Urothelium cell line (cell line): ENCODE measurements around the gene NCF4.

ENCODE experiments used
- DNase-seq: peaks from one replicate; pipeline ENCODE4 v3.0.0; 2011; ENCODE audit warnings: low spot score, mixed read lengths
- FAIRE-seq: peaks from 2 replicates; lab custom pipeline; 2011; peaks lifted over from hg19 to GRCh38; lab: Jason Lieb, UNC

NCF4 gene

GRCh38 chr22:36892292-36892691 is 31.5 kb downstream of the NCF4 start:
- FAIRE-seq (no peak), DNase-seq (no peak)

GRCh38 chr22:36893262-36893661 is 32.5 kb downstream of the NCF4 start:
- FAIRE-seq (no peak), DNase-seq (no peak)

GRCh38 chr22:36894266-36894665 is 33.5 kb downstream of the NCF4 start:
- no peak for DNase-seq
- FAIRE-seq: no peak

DNA sequence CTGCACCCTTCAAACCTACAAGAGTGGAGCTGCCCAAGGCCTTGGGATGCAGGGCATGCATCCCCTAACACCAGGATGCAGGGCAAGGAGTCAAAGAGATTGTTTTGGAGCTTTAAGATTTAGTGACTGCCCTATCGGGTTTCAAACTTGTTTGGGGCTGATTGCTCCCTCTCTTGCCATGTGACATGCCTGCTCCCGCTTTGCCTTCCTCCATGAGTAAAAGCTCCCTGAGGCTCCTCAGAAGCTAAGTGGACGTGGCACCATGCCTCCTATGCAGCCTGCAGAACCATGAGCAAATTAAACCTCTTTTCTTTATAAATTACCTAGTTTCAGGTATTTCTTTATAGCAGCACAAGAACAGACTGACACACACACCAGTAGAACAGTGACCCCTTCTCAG is 36.8 kb downstream of the NCF4 start:
- FAIRE-seq (no peak), DNase-seq (no peak)

DNA sequence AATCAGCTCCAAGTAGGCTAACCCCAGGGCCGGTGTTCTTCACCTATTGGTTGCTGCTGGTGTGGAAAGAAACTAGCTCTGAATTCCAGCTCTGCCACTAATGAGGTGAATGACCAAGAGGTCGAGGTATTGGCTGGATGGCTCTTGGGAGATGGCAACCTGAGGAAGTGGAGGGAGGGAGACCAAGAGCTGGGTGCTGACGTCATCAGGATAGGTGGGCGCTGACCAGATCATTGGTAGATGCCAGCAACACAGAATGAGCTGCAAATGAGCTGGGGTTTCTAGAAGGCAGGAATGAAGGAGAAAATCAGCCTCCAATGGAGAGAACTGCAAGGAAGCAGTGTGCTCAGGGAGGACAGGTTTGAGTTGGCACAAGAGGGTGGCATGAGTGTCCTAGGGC is 37.9 kb downstream of the NCF4 start:
- FAIRE-seq: no peak
- no peak for DNase-seq

- FAIRE-seq: no peak
- no peak for DNase-seq
These were observed 38.7 kb downstream of the NCF4 start for GRCh38 chr22:36899498-36899897.

DNA sequence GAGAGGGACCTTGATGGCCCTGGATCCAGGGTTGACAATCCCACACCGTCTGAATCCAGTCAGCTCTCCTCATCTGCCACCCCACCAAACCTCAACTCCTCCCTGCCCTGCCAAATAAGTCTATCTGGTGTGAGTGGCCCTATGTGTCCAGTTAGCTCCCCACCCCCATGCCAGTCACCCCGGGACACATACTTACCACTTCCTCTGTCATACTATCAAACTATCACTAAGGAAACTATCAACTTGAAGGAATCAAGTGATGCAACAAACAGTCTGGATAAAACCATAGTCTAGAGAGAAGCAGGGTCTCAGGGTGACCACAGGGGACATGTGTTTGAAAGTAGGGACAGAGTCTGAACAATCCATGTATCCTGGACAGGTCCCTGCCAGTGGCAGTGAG is 39.4 kb downstream of the NCF4 start:
- FAIRE-seq (no peak), DNase-seq (no peak)

DNA sequence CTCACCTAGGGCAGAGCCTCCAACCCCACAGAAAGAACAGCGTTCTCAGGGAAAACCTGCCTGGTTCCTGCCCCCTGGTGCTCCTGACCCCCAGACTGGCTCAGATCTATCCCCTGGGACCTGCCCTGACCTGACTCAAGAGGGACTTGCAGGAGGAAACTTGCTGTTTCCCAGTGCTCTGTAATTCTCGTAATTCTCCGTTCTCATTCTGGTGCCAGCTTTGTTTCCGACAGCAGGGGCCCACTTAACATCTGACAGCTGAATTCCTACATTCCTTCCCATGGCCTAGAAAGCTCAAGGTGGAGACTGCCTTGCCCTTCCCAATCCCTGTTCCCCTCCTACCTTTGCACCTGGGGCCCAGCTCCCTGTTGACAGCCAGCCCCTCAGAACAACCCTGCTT is 40.1 kb downstream of the NCF4 start:
- FAIRE-seq: no peak

DNA sequence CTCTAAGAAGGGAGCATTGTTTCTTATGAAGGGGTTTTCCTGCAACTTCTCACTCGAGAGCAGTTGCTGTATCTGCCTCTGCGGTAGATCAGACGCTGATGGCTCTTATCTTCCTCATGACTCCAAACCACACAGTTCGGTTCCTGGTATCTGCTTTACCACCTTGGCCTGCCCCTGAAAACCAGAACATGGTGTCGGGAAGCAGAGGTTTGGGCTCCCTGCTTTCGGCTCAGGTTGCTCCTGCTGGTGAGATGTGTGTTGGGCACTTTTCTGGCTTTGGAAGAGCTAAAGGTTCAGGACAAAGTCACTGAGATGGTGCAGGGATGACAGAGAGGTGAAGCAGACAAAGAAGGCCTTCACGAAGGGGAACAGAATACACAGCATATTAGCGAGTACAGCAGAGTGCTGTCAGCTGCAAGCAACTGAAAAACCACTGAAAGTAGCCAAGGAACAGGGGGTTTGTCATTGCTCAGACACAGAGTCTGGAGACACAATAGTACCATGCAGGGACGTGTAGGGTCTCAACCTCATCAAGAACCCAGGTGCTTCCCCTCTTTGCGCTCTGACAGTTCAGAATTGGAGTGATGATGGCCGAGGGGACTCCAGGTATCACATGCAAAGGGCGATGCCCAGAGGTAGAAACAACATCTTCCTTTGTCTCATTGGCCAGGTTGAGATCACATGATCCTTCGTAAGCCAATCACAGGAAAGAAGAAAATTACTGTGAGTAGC is 40.8 kb downstream of the NCF4 start:
- DNase-seq (no peak), FAIRE-seq (peak; percentile 13)

More for the DNA sequence above, 40.1 kb downstream of the NCF4 start:
- DNase-seq: no peak

GRCh38 chr22:36902143-36902926 is 41.5 kb downstream of the NCF4 start:
- DNase-seq: no peak
- FAIRE-seq: no peak

DNA sequence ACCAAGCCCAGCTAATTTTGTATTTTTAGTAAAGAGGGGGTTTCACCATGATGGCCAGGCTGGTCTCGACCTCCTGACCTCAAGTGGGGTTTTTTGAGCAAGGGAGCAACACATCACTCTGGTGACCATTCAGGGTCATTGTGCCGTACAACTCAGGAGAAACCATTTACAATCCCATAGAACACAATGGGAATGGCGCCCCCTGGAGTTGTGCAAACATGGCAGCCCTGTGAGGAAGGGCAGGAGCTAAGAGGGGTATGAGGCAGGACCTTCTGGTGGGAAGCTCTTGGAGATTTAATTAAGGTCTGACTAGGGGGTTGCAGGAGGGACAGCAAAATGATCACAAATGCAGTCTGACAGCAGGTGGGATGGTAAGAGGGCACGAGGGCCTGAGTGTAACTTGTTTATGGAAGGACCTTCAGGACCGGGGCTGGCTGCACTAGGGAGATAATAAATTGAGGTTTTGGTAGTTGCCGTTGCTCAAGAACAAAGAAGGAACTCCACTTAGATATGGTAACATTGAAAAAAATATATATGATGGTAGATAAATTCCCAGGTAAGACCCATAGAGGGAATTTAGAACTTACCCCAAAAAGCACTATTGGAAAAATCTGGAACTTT is 43.6 kb downstream of the NCF4 start:
- DNase-seq: no peak
- no peak for FAIRE-seq

DNA sequence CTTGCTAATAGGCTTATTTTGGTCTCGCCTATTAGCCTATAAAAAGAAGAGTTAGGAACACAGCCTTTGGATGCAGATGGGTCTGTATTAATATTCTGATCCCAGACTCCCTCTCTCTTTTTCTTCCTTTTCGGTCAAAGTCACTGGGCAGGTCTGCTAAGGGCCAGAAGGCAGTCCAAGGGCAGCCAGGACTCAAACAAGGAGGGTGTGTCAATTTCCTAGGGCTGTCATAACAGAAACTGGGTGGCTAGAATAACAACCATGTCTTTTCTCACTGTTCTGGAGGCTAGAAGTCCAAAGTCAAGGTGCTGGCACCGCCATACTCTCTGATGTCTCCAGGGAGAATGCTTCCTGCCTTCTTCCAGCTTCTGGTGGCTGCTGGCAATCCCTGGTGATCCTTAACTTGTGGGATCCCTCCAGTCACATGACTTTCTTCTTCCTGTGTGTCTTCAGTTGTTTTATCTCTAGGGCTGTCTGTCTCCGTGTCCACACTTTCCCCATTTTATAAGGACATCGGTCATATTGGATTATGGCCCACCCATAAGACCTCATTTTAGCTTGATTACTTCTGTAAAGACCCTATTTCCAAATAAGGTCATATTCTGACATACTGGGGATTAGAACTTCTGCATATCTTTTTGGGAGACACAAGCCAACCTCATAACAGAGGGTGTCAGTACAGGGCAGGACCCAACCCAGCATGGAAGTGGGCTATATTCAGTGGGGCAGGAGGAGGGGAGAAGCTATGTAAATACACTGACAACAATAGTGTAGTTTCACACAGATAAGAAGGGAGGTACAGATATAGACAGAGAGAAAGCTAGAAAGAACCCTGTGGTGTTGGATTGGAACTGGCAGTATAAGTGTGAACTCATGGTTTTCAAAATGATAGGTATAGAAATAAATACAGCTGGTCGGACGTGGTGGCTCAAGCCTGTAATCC is 46.7 kb downstream of the NCF4 start:
- FAIRE-seq (no peak), DNase-seq (no peak)

DNA sequence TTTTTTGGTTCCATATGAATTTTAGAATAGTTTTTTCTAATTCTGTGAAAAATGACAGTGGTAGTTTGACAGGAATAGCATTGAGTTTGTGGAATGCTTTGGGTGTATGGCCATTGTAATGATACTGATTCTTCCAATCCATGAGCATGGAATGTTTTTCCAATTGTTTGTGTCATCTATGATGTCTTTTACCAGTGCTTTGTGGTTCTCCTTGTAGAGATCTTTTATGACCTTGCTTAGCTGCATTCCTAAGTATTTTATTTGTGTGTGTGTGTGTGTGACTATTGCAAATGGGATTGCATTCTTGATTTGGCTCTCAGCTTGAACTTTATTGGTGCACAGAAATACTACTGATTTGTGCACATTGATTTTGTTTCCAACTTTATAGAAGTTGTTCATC is 49.7 kb downstream of the NCF4 start:
- FAIRE-seq (no peak), DNase-seq (no peak)

GRCh38 chr22:36911887-36912661 is 51.3 kb downstream of the NCF4 start:
- FAIRE-seq: no peak

GRCh38 chr22:36912694-36913426 is 52.1 kb downstream of the NCF4 start:
- FAIRE-seq: peak; percentile 5
- no peak for DNase-seq

More at GRCh38 chr22:36911887-36912661, 51.3 kb downstream of the NCF4 start:
- DNase-seq: no peak

GRCh38 chr22:36913427-36914389 is 52.9 kb downstream of the NCF4 start, which contains the start of gene CSF2RB:
CSF2RB (plus strand) TSS chr22:36913628; CDS start chr22:36922208, 8,580 bp downstream.
- DNase-seq (no peak), FAIRE-seq (peak; percentile 73)

DNA sequence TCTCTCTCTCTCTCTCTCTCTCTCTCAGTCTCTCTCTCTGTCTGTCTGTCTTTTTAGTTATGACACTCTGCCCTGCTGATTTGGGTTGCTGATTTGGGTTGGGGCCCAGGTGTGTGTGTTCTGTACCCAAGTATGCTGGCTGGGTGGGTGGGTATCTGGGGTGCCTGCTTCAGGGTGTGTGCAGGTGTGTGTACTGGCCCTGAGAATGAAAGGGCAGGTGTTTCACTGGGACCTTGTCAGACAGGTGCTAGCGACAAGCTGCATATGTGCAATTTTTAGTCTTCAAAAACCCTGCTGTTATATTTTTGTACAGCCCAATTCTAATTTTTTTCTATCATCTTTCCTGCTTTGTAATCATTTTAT is 53.6 kb downstream of the NCF4 start:
- FAIRE-seq: no peak
- DNase-seq: no peak

DNA sequence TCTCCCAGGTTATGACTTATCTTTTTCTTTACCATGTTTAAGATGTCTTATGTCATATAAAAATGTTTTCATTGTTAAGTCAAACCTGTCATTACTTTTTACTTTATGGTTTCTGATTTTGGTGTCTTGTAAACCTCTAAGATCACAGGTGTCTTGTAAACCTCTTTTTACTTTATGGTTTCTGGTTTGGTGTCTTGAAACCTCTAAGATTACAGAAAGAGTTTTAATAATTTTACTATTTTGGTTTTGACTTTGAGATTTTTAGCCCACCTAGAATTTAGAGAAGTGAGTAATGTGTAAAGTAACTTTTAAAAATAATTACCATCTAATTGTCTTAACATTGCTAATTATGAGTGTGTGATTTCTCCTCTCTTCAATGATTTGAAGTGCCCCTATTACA is 55.2 kb downstream of the NCF4 start:
- FAIRE-seq: no peak
- DNase-seq: no peak
